K562 (cell line): ENCODE data around the gene DEFB113.

Source experiments
- BRCA1 ChIP-seq, 2 experiments: fragments of 450-650 bp in 1 of 2; sonication (generic) in 1 of 2; formaldehyde crosslinking in 1 of 2; IDR thresholded peaks; 2 replicates each; pipeline versions ENCODE4 v1.5.0 to v1.6.1; 2017 to 2020; ENCODE audit warnings: mild to moderate bottlenecking in 1 of 2, missing genetic modification reagents in 1 of 2
- CTCF ChIP-seq, 3 experiments: IDR thresholded peaks in 2 of 3; conservative IDR thresholded peaks in 1 of 3; 2 replicates each; pipeline ENCODE4 v1.5.1; 2011 to 2012; ENCODE audit warnings: low read length in 3 of 3, mild to moderate bottlenecking in 3 of 3, control low read depth in 2 of 3, improper control_type of control experiment in 1 of 3, inconsistent platforms in 1 of 3, low read depth in 1 of 3, mixed read lengths in 1 of 3, moderate library complexity in 1 of 3; ENCODE audit not compliant: insufficient read depth in 2 of 3
- E2F1 ChIP-seq: sonication (generic); formaldehyde crosslinking; IDR thresholded peaks from 2 replicates; pipeline ENCODE4 v1.8.1; 2023; ENCODE audit warnings: mild to moderate bottlenecking, missing genetic modification reagents, moderate library complexity
- EP300 ChIP-seq: IDR thresholded peaks from 2 replicates; pipeline ENCODE4 v1.6.1; 2012; ENCODE audit warnings: low read length, improper control_type of control experiment
- GATAD2B ChIP-seq: fragments of 450-650 bp; IDR thresholded peaks from 2 replicates; pipeline ENCODE4 v1.6.1; 2017; ENCODE audit warnings: mild to moderate bottlenecking, borderline replicate concordance
- JUN ChIP-seq, 2 experiments: sonication (generic) in 1 of 2; formaldehyde crosslinking in 1 of 2; IDR thresholded peaks; 2 replicates each; pipeline versions ENCODE4 v1.6.1 to v1.8.0; 2012 to 2022; ENCODE audit warnings: borderline replicate concordance in 2 of 2, mild to moderate bottlenecking in 2 of 2, improper control_type of control experiment in 1 of 2, low read depth in 1 of 2, low read length in 1 of 2, missing genetic modification reagents in 1 of 2
- NFE2L1 ChIP-seq: fragments of 450-650 bp; IDR thresholded peaks from 2 replicates; pipeline ENCODE4 v1.6.1; 2016; ENCODE audit warnings: missing genetic modification characterization, low read depth, mild to moderate bottlenecking, missing compliant biosample characterization, moderate library complexity, borderline replicate concordance
- NR4A1 ChIP-seq, 2 experiments: fragments of 250-450 bp in 1 of 2; fragments of 450-650 bp in 1 of 2; sonication (Bioruptor Pico) in 1 of 2; IDR thresholded peaks; 2 replicates each; pipeline versions ENCODE4 v1.4.0 to v1.6.1; 2016 to 2020; ENCODE audit warnings: mild to moderate bottlenecking in 2 of 2, missing compliant biosample characterization in 1 of 2, missing genetic modification characterization in 1 of 2, moderate library complexity in 1 of 2
- OTX1 ChIP-seq: fragments of 450-650 bp; formaldehyde crosslinking; IDR thresholded peaks from 2 replicates; pipeline ENCODE4 v1.4.0; 2022; ENCODE audit warnings: mild to moderate bottlenecking
- ZFPM2 ChIP-seq: fragments of 250-450 bp; sonication (Bioruptor Pico); IDR thresholded peaks from 2 replicates; pipeline ENCODE4 v1.5.1; 2022; ENCODE audit warnings: mild to moderate bottlenecking
- ZNF24 ChIP-seq: fragments of 450-650 bp; IDR thresholded peaks from 2 replicates; pipeline ENCODE4 v1.6.1; 2016
- ZNF449 ChIP-seq: fragments of 250-450 bp; sonication (Bioruptor Pico); IDR thresholded peaks from 2 replicates; pipeline ENCODE4 v1.8.0; 2022; ENCODE audit warnings: moderate library complexity, mild to moderate bottlenecking, inconsistent platforms

GRCh38 chr6:49995278-49995677, 25.9 kb upstream of the DEFB113 start:
- TF ChIP-seq CTCF (IDR thresholded peaks at IDR 0.05 in 2 of 3, conservative IDR thresholded peaks at IDR 0.05 in 1 of 3; ENCODE audit: insufficient read depth in 2 of 3, low read depth in 1 of 3, low read length in 3 of 3) = no peak
- TF ChIP-seq NFE2L1 (tag) = no peak
- TF ChIP-seq ZFPM2 (CRISPR knock-in tag) = no peak
- TF ChIP-seq ZNF449 (CRISPR knock-in tag) = no peak
- no peak for TF ChIP-seq GATAD2B
- TF ChIP-seq OTX1 (CRISPR knock-in tag) = no peak
- no peak for TF ChIP-seq ZNF24
- TF ChIP-seq BRCA1 (IDR thresholded peaks at IDR 0.05) = no peak
- TF ChIP-seq BRCA1 (CRISPR knock-in tag; IDR thresholded peaks at IDR 0.05) = no peak
- TF ChIP-seq NR4A1 (CRISPR knock-in tag; IDR thresholded peaks at IDR 0.05) = no peak
- TF ChIP-seq NR4A1 (tag; IDR thresholded peaks at IDR 0.05) = no peak
- TF ChIP-seq JUN (IDR thresholded peaks at IDR 0.05; ENCODE audit: borderline replicate concordance, low read depth, low read length) = no peak
- no peak for TF ChIP-seq JUN (CRISPR knock-in tag; IDR thresholded peaks at IDR 0.05; ENCODE audit: borderline replicate concordance)
- TF ChIP-seq E2F1 = no peak
- TF ChIP-seq EP300 = no peak
